Mesendoderm (in vitro differentiated cells): ENCODE data around the gene NCAN.

Source experiments
- DNase-seq: peaks from one replicate; pipeline ENCODE4 v3.0.0; 2013
- H2AK5ac ChIP-seq: 2 replicates; pipeline ENCODE4 v1.6.1; 2013; ENCODE audit warnings: low read length, inconsistent platforms
- H2BK120ac ChIP-seq: 2 replicates; pipeline ENCODE4 v1.6.1; 2013; ENCODE audit warnings: low read depth, mild to moderate bottlenecking, low read length, moderate library complexity, mixed read lengths
- H2BK15ac ChIP-seq: replicated peaks from 2 replicates; pipeline ENCODE4 v1.6.1; 2013; ENCODE audit warnings: low read depth, mild to moderate bottlenecking, moderate library complexity
- H2BK5ac ChIP-seq: 2 replicates; pipeline ENCODE4 v1.6.1; 2013; ENCODE audit warnings: low read length, inconsistent platforms
- H3K18ac ChIP-seq: 2 replicates; pipeline ENCODE4 v1.6.1; 2013; ENCODE audit warnings: mild to moderate bottlenecking, low read length, mixed read lengths
- H3K23ac ChIP-seq: one replicate; pipeline ENCODE4 v1.6.1; 2013; ENCODE audit warnings: low read length
- H3K27ac ChIP-seq: 2 replicates; pipeline ENCODE4 v1.5.1; 2013; ENCODE audit warnings: low read depth, mild to moderate bottlenecking, inconsistent platforms, low read length, moderate library complexity
- H3K27me3 ChIP-seq: 2 replicates; pipeline ENCODE4 v1.6.1; 2013; ENCODE audit warnings: low read length, control low read depth, mild to moderate bottlenecking, inconsistent platforms; ENCODE audit not compliant: insufficient read depth, poor library complexity
- H3K36me3 ChIP-seq: 2 replicates; pipeline ENCODE4 v1.6.1; 2013; ENCODE audit warnings: low read length, inconsistent platforms; ENCODE audit not compliant: control insufficient read depth, insufficient read depth
- H3K4ac ChIP-seq: one replicate; pipeline ENCODE4 v1.6.1; 2013; ENCODE audit warnings: low read depth, mild to moderate bottlenecking, low read length, moderate library complexity
- H3K4me1 ChIP-seq: 2 replicates; pipeline ENCODE4 v1.6.1; 2013; ENCODE audit warnings: low read depth, low read length, inconsistent platforms; ENCODE audit not compliant: control insufficient read depth
- H3K4me2 ChIP-seq: 2 replicates; pipeline ENCODE4 v1.6.1; 2013; ENCODE audit warnings: low read length
- H3K4me3 ChIP-seq: 2 replicates; pipeline ENCODE4 v1.5.1; 2013; ENCODE audit warnings: mild to moderate bottlenecking, low read length
- H3K56ac ChIP-seq: one replicate; pipeline ENCODE4 v1.6.1; 2013; ENCODE audit warnings: low read length
- H3K79me1 ChIP-seq: 2 replicates; pipeline ENCODE4 v1.6.1; 2013; ENCODE audit warnings: low read length, inconsistent platforms
- H3K79me2 ChIP-seq: 2 replicates; pipeline ENCODE4 v1.6.1; 2013; ENCODE audit warnings: mild to moderate bottlenecking, low read length; ENCODE audit not compliant: control insufficient read depth, insufficient read depth
- H3K9ac ChIP-seq: 2 replicates; pipeline ENCODE4 v1.6.1; 2013; ENCODE audit warnings: low read length, inconsistent platforms
- H4K5ac ChIP-seq: one replicate; pipeline ENCODE4 v1.6.1; 2013; ENCODE audit warnings: low read length
- H4K8ac ChIP-seq: one replicate; pipeline ENCODE4 v1.6.1; 2013; ENCODE audit warnings: low read depth, mild to moderate bottlenecking, control low read depth, low read length, moderate library complexity
- WGBS: extraction: QIAGEN DNeasy Blood & Tissue Kit; methylation state at CpG from one replicate; pipeline ENCODE4 v1.1.7; 2013; ENCODE audit warnings: low lambda C conversion rate, missing lambda C conversion rate; ENCODE audit not compliant: insufficient coverage; ENCODE audit errors: extremely low coverage; 5-methylcytosine and 5-hydroxymethylcytosine counted together

Gene NCAN

GRCh38 chr19:19271828-19272599 lies 60.3 kb downstream of the NCAN start:
- H3K27me3 ChIP-seq = no peaks in the 10 kb centered on the region
- no peak overlapping the region for H4K5ac ChIP-seq
- H3K4ac ChIP-seq = no peak overlapping the region
- H3K9ac ChIP-seq = peak overlapping the region; percentile 46
- H3K36me3 ChIP-seq = no peaks in the 10 kb centered on the region
- no peak overlapping the region for H2BK120ac ChIP-seq
- no peak overlapping the region for H3K23ac ChIP-seq
- no peak overlapping the region for H4K8ac ChIP-seq
- H3K79me2 ChIP-seq = no peaks in the 10 kb centered on the region
- H3K4me2 ChIP-seq = peak overlapping the region; percentile 13
- peak overlapping the region; percentile 86 for H3K56ac ChIP-seq
- DNase-seq = no peak
- H3K79me1 ChIP-seq = no peaks in the 10 kb centered on the region
- H3K18ac ChIP-seq = no peak overlapping the region
- H2AK5ac ChIP-seq = no peak overlapping the region
- no peak overlapping the region for H3K27ac ChIP-seq
- no CpG with 5 or more reads among the region's 8 CpGs for WGBS
- no peaks in the 10 kb centered on the region for H3K4me1 ChIP-seq
- no peak overlapping the region for H3K4me3 ChIP-seq
- H2BK15ac ChIP-seq = no peak overlapping the region
- H2BK5ac ChIP-seq = no peak overlapping the region

- H3K36me3 ChIP-seq = peaks cover 4% of the 10 kb centered on the region
- H3K79me2 ChIP-seq = no peaks in the 10 kb centered on the region
- no peak overlapping the region for H3K4me2 ChIP-seq
- no peak overlapping the region for H3K23ac ChIP-seq
- no peaks in the 10 kb centered on the region for H3K79me1 ChIP-seq
- no peak overlapping the region for H3K56ac ChIP-seq
- H3K9ac ChIP-seq = no peak overlapping the region
- H3K4me1 ChIP-seq = no peaks in the 10 kb centered on the region
- H3K18ac ChIP-seq = no peak overlapping the region
- no CpG with 5 or more reads among the region's 8 CpGs for WGBS
- no peak overlapping the region for H2BK5ac ChIP-seq
- no peak overlapping the region for H4K5ac ChIP-seq
- no peak overlapping the region for H2BK120ac ChIP-seq
- DNase-seq = no peak
- no peaks in the 10 kb centered on the region for H3K27me3 ChIP-seq
- H3K4me3 ChIP-seq = no peak overlapping the region
- no peak overlapping the region for H4K8ac ChIP-seq
- H2AK5ac ChIP-seq = no peak overlapping the region
- H3K4ac ChIP-seq = no peak overlapping the region
- no peak overlapping the region for H3K27ac ChIP-seq
- H2BK15ac ChIP-seq = no peak overlapping the region
Measured at GRCh38 chr19:19274146-19274545, 62.4 kb downstream of the NCAN start.

GRCh38 chr19:19274716-19275565 lies 63.2 kb downstream of the NCAN start:
- Histone ChIP-seq H2BK5ac (no peak overlapping the region), H3K4me2 (no peak overlapping the region), H3K27ac (no peak overlapping the region), H4K5ac (no peak overlapping the region), H3K27me3 (no peaks in the 10 kb centered on the region), H4K8ac (no peak overlapping the region), H3K79me1 (no peaks in the 10 kb centered on the region), H2BK15ac (no peak overlapping the region), H3K18ac (no peak overlapping the region), H3K4ac (no peak overlapping the region), H3K23ac (no peak overlapping the region), H3K56ac (no peak overlapping the region), H3K4me1 (no peaks in the 10 kb centered on the region), H2BK120ac (no peak overlapping the region), H3K79me2 (no peaks in the 10 kb centered on the region), H3K4me3 (no peak overlapping the region), H3K9ac (no peak overlapping the region), H2AK5ac (no peak overlapping the region), H3K36me3 (peaks cover 4% of the 10 kb centered on the region)
- no CpG with 5 or more reads among the region's 9 CpGs for WGBS
- DNase-seq = no peak

GRCh38 chr19:19276386-19276785 lies 64.6 kb downstream of the NCAN start:
- Histone ChIP-seq H3K27ac (no peak overlapping the region), H4K5ac (no peak overlapping the region), H3K23ac (no peak overlapping the region), H2BK15ac (no peak overlapping the region), H2BK5ac (no peak overlapping the region), H4K8ac (no peak overlapping the region), H3K56ac (no peak overlapping the region), H3K79me1 (no peaks in the 10 kb centered on the region), H3K27me3 (no peaks in the 10 kb centered on the region), H3K36me3 (peaks cover 5% of the 10 kb centered on the region), H3K18ac (no peak overlapping the region), H3K4me1 (no peaks in the 10 kb centered on the region), H3K4me3 (no peak overlapping the region), H2AK5ac (no peak overlapping the region), H3K79me2 (no peaks in the 10 kb centered on the region), H3K4me2 (no peak overlapping the region), H3K9ac (no peak overlapping the region), H2BK120ac (no peak overlapping the region), H3K4ac (no peak overlapping the region)
- no CpG with 5 or more reads among the region's 12 CpGs for WGBS
- no peak for DNase-seq

GRCh38 chr19:19276851-19277250 lies 65.1 kb downstream of the NCAN start:
- no CpG with 5 or more reads among the region's 20 CpGs for WGBS
- no peak overlapping the region for H3K23ac ChIP-seq
- no peak for DNase-seq

More at GRCh38 chr19:19276851-19277250, 65.1 kb downstream of the NCAN start:
- Histone ChIP-seq H3K4me3 (no peak overlapping the region), H2BK120ac (no peak overlapping the region), H3K36me3 (peaks cover 5% of the 10 kb centered on the region), H3K79me1 (no peaks in the 10 kb centered on the region), H4K8ac (no peak overlapping the region), H3K18ac (no peak overlapping the region), H3K4ac (no peak overlapping the region), H2BK15ac (no peak overlapping the region), H3K4me2 (no peak overlapping the region), H3K27ac (no peak overlapping the region), H2AK5ac (no peak overlapping the region), H3K4me1 (no peaks in the 10 kb centered on the region), H3K27me3 (no peaks in the 10 kb centered on the region), H3K79me2 (no peaks in the 10 kb centered on the region), H3K56ac (no peak overlapping the region), H4K5ac (no peak overlapping the region), H2BK5ac (no peak overlapping the region), H3K9ac (no peak overlapping the region)
